OCI-LY7 (cell line): ENCODE results near the gene GMCL1.

Experiments
- CTCF ChIP-seq: fragments of 200-600 bp; sonication (generic); conservative IDR thresholded peaks from 2 replicates; pipeline ENCODE4 v1.5.1; 2014; ENCODE audit warnings: mild to moderate bottlenecking, antibody characterized with exemption, low read length, moderate library complexity, mixed read lengths
- EZH2phosphoT487 ChIP-seq: fragments of 200-600 bp; sonication (generic); IDR thresholded peaks from 2 replicates; pipeline ENCODE4 v1.6.1; 2018; ENCODE audit warnings: low read depth, borderline replicate concordance, mild to moderate bottlenecking, mixed run types, antibody characterized with exemption, low read length, moderate library complexity, mixed read lengths

GRCh38 chr2:69917852-69918251 is 88.4 kb downstream of the GMCL1 start:
- TF ChIP-seq CTCF (no peak), EZH2phosphoT487 (no peak)
